GM19397 (cell line): ENCODE data around the gene PRKAG2.
"Not testable (repeated sequence)": the region's sequence is repeated elsewhere in the genome, so short reads cannot be mapped to it uniquely, and the experiment has no call there.

Source experiments
- ATAC-seq: cut with Tn5 transposase; IDR thresholded peaks from one replicate; pipeline ENCODE4 v1.9.1; 2021; ENCODE audit warnings: mild to moderate bottlenecking, moderate library complexity; ENCODE audit not compliant: unreplicated experiment

Gene PRKAG2

DNA sequence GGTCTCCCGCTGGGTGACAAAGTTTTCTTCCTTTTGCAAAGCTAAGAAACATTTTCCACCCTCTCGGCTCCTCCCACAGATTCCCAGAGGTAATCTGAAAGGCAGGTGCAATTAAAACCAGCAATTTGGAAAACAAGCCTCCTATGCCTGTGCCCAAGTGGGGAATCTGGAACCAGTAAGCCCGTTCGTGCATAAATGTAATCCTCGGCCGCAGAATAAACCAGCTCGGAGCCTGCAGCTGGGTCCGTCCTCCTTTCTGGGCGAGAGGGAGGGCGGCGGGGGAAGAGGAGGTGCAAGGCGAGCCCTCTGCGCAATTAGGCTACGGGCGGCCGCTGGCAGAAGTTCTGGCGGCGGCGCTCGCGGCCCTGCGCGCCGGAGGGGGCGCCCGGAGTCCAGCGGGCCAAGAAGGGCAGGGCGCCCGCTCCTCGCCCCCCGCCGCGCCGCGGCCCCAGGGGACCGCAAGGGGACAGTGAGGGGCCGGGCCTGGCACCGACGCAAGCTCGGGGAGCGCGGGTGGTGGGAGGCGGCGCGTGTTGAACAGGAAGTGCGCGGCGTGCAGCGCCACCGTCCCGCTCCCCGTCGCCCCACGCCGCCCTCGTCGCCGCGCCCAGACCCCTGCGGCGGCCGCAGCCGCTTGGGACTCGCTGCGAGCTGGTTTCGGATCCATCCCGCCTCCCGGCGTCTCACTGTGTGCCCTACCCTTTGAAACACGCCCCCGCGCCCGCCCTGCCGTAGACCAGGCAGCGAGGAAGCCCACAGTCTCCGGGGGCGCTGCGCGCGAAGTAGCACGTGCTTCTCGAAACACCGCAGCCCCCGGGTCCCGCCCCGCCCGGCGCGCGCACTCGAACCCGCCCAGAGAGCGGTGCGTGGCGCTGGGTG, at the start of gene PRKAG2:
Gene PRKAG2 (minus strand): TSS at position 217 of the 879 bp plus-strand sequence. CDS start 495 bp downstream, outside the sequence.
- peak; percentile 73 for ATAC-seq

DNA sequence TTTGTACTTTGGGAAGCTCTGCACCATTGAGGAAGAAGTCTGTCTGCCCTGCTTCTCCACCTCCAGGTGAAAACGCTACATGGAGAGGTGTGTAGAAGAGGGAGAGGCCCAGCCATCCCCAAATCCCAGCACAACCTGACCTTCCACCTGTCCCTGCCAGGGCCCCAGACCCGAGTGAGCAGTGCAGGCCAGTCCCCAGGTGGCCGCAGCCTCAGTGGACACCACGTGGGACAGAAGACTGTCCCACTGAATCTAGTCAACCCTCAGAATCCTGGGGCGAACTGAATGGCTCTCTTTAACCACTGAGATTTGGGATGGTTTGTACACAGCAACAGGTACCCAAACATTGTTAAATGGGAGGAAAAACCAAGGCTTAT, 49.4 kb upstream of the PRKAG2 start:
- ATAC-seq: no peak

DNA sequence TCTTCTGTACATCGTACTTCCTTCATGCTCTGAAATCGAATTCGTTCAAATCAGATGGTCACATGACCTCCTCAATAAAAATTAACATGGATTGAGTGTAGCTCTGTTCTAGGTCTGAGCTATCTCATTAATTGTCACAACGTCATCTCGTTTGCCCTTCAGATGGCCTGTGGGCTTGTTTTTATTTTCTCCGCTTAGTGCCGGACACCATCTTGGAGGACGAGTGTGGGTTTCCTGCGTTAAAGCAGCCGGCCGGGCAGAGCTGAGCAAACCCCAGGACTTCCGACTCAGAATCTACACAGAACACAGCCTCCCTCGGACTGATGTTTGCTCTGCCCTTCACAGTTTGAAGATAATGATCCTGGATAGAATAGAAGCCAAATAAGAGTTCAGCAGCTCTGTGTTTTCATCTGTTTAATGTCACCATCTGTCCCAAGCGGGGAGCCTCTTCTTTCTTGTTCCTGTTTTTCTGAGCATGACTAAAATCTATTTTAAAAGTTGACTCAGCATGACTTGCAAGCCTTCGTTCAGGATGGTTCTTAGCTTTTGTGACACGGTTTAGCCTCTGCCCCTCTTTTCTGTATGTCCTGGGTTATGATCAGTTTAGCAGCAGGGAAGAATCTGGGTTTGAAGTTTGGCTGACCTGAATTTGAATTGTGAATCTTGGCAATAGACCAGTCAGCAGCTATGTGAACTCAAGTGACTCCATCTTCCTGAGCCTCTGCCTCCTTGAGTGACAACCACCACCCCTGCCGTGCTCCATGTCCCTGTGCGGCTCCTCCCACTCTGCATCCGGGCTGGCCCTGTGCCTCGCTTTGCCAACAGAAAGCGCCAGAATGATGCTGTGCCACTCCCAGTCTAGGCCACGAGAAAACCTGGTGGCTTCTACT, 48.8 kb upstream of the PRKAG2 start:
- no peak for ATAC-seq

DNA sequence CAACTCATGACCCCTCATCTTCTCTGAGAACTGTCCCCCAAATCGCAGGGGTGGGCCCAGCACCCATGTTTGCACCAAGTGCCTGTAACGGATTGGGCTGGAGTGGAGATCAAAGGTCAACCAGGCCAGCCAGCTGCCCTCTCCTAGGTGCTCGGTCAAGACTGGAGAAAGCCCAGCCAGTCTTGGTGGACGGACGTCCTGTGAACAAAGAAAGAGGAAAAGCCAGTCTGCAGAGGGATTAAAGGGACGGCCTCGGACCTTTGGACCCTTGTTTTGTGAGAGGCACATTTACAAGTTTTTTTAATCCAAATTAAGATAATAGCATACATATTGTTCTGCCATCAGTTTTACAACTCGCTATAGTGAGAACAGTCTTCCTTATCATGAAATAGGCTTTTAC, 47.6 kb upstream of the PRKAG2 start:
- ATAC-seq: no peak

DNA sequence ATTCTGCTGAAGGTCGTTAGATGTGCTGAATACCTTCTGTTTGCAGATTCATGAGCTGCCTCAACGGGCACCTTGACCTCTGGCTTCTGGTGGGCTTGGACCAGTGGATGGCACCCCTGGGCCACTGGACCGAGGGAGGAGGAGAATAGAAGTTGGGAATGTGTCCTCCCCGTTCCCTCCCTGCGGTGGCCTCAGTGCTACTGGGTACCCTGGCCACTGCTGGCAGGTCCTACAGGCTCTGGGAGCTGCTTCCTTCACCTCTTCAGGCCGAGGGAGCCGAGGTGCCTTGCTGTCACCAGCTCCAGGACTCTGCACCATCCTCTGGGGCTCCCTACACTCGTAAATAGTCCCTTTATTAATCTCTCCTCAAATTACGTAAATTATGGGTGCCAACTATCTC, 47.1 kb upstream of the PRKAG2 start:
- no peak for ATAC-seq

DNA sequence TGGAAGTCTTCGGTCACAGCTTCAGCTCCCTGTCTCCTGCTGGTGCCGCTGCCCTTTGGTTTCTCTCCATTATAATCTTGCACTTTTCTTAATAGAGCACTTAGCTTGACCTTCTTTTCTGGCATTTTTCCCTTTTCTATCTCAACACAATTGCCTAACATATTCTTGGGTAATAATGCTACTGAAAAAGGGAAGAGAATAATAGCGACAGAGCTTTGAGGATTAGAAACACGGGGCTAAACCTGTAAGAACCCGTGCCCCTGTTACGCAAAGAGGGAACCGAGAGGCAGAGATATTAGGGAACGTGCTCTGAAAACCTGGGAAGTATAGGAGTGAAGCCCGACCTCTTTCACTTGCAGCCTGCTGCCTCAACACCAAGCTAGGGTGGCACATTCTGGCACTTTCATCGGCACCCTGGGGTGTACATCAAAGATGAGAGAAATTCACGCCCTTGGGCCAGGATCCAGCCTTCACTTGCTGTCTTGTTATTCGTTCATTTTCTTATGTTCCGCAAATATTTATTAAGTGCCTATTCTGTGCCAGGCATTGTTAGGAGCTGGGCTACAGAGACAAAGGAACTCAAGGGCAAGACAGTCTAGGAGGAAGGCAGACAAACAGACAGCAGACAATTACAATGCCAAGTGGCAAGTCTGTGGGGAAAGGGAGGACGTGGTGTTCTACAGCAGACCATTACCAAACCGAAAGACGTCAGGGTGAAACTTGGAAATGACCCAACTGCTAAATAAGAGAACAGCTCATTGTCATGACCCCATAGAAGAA, 46.4 kb upstream of the PRKAG2 start:
- ATAC-seq: no peak

DNA sequence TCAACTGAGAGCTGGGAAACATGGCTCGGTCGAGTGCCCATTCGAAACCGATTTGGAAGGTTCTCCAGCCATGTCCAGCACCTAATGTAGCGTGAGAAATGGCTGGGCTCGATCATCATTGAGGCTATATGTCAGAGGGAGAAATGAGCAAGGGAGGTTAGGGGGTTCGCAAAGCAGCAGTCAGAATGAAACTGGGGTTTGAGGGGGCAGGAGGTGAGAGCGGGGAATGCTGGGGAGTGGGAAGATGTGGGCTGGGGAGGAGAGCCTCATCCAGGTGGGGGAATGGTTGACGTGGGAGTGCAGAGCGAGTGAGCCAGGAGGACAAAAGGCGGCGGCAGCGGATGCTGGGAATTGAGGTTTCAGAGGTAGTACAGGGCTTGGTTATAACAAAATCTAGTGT, 44.5 kb upstream of the PRKAG2 start:
- no peak for ATAC-seq

DNA sequence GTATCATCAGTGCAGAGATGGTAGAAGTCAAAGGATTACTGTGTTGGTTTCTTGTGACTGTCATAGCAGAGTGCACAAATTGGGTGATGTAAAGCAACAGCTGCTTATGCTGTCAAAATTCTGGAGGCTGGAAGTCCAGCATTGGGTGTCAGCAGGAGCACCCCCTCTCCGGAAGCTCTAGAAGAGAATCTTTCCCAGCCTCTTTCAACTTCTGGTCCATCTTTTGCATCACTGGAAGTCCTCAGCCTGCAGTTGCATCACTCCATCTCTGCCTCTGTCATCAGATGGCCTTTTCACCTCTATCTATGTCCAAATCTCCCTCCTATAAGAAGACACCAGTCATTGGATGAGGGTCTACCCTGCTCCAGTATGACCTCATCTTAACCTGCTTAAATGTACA, 43.6 kb upstream of the PRKAG2 start:
- ATAC-seq: no peak

DNA sequence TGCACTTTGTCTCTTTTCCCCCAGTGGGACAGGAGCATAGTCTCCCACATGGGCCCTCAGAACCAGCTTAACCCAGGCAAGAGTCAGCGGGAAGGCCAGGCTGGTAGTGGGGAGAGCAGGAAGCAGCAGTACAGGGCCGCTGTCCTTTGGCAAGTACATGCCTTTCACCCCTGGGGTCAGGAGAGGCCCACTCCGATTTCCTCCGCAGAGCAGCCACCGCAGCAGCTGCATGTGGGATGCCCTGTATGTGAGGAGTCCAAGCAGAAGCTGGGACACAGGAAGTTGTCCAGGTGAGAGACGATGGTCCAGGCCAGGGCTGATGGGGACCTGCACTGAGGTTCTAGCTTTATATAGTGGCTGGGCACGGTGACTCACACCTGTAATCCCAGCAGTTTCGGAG, 42.7 kb upstream of the PRKAG2 start:
- no peak for ATAC-seq

DNA sequence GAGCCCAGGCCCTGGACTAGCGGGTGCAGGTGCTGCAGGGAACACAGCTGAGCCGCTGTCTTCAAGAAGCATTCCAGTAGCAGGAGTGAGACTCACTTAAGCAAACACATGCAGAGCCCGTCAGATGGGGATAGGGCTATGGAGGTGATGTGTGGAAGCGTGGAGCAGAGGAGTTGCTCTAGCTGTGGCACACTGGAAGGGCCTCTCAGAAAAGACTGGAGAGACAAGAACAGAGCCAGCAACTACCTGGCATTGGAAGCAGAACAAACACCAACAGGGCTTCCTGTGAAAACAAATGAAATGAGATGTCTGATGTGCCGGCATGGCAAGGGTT, 41.6 kb upstream of the PRKAG2 start:
- no peak for ATAC-seq

DNA sequence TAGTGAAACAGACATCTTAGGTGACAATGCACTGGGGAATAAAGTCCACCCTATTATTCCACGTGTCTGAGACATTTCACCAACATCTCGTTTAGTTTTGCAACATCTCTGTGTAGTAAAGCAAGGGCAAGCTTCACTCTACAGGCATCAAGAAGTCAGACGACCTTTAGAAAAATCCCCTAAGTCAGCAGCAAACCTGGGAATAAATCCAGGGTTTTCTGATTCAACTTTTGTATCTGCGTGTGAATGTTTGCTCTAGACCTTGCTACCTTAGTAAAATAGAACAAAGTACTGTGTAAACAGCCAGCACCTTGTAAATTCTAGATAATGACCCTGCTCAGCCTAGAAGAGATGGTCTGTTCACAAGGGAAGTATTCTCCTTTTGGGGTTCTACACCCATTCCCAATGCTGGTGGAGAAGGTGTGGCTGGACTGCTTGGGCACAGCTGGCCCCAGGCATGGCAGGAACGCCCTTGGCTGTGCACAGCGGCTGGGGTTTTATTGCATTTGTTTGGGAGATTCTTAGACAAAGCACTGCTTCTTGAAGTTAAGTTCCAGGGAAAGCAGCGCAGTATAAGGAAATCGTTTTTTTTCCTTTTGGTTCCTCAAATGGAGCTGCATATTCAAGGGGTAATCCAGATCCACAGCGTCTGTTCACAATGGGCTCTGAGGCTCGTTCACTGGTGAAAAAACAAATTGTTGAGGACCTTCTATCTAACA, 41.0 kb upstream of the PRKAG2 start:
- no peak for ATAC-seq

DNA sequence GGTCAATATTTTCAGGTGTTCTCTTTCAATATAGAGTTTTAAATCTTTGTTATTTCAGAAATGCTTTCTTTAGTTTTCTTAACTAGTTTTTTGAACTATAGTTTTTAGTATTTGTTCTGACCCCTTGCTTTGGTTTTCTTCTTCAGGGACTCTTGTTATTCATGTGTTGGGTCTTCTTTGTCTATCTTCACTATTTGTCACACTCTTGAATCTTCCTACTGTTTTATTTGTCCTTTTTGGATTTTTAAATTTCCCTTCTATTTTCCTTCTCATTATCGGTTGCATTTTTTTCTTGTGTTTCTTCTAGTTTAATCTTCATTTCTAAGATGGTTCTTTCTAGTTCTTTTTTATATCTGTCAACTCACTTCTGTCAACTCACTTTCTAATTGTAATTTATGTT, 37.1 kb upstream of the PRKAG2 start:
- ATAC-seq: no peak

DNA sequence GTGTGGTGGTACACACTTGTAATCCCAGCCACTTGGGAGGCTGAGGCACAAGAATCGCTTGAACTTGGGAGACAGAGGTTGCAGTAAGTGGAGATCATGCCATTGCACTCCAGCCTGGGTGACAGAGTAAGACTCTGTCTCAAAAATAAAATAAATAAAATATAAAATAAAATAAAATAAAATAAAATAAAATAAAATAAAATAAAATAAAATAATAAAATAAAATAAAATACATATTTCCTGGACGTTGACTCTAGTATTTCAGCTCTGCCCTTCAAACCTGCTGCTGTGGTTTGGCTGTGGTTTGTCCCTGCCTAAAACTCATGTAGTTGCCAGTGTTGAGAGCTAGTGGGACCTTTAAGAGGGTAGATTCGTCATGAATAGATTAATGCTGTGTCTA, 33.7 kb upstream of the PRKAG2 start:
- ATAC-seq: not testable (repeated sequence)

DNA sequence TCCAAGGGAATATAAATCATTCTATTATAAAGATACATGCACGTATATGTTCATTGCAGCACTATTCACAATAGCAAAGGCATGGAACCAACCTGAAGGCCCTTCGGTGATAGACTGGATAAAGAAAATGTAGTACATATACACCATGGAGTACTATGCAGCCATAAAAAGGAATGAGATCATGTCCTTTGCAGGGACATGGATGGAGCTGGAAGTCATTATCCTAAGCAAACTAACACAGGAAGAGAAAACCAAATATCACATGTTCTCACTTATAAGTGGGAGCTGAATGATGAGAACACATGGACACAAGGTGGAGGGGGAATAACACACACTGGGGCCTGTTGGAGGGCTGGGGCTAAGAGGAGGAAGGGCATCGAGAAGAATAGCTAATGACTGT, 30.2 kb upstream of the PRKAG2 start:
- ATAC-seq: not testable (repeated sequence)

DNA sequence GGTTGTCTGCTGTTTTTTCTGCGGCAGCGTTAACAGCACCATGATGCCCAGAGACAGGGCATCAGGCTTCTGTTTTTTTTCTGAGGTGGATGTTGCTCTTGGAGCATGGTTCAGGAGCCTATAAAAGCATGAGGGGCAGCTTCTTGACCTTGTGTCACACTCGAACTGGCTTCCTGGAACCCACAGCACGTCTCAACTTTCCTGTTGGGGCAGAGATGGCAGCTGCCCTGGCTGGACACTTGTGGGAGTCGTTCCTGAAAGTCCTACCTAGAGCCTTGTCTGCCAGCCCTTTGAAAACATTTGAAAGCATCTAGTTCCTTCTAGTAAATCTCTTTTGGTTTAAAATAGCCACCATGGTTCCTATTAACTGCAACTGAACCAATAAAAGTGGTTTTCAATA, 28.9 kb upstream of the PRKAG2 start:
- ATAC-seq: no peak

DNA sequence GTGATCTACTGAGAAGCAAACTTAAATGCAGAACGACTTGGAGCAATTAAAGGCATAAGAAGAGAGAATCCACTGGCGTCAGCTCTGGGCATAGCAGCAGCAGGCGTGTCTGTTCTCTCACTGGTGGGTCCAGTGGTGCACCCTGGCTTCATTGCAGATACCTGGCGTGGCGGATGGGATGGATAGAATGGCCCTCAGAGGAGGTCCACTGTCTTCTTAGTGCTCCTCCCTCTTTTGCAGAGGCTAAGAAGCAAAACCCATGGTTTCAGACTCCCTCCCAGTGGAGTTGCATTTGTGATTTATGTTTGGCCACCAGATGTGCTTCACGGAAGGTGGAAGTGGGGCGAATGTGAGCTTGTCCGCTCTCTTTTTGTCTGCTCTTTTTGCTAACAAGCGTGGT, 28.4 kb upstream of the PRKAG2 start:
- ATAC-seq: no peak

DNA sequence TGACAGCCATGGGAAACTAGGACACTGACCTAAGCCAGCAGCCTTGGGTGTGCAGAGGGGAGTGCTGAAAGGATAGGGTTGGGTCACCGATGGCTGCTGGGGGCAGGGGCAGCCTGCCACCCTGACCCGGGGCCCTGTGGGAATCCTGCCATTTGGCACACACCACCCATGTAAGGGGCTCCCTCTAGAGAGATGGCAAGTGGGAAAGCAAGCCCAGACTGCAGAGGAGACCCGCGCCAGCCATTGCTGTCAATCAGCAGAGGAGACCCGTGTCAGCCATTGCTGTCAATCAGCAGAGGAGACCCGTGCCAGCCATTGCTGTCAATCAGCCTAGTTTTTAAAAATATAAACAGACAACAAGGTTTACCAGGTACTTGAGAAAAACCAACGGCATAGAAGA, 27.4 kb upstream of the PRKAG2 start:
- ATAC-seq: no peak

DNA sequence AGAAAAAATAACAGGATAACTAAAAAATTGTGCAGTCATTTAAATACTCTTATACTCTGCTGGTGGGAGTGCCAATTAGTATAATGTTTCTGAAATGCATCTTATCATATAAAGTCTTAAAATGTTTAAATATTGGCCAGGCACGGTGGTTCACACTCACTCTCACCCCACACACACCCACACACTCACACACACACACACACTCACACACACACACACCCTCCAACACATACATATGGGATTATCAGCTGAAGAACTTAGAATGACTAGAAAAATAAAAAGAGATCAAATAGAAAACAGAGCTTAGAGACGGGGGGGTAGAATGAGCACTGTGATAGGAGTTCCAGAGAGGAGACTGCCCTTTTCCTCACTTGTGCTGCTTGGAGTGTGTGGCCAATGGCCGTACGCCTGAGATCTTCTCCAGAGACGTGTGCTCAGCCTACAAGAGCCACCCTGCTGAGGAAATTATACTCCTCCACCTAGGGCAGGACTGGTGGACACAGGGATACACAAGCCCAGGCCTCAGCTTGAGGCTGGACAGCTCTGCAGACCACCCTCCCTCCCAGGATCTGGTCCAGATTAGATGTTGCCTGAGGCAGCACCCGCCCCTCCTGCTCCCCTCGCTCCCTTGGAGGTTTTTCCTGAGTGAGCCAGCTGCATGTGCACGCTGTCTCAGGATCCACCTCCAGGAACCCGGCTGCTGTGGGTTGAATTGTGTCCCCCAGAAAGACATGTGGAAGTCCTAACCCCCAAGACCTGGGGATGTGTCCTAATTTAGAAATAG, 26.5 kb upstream of the PRKAG2 start:
- ATAC-seq: no peak

DNA sequence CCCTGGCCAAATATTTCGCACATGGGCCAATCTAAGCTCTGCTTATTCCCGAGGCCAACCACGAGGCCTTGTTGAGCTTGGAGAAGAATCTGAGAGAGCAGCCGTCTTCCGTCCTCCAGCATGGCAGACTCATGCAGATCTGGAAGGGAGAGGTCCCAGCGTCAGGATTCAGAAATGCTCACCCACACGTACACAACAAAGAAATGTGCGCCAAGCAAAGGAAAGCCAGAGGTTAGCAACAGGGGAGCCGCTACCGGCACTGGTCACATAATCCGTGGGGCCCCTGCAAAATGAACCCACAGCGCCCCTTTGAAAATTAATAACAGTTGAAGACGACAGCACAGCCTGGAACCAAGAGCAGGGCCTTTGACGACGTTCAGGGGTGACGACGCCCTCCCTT, 25.4 kb upstream of the PRKAG2 start:
- no peak for ATAC-seq

DNA sequence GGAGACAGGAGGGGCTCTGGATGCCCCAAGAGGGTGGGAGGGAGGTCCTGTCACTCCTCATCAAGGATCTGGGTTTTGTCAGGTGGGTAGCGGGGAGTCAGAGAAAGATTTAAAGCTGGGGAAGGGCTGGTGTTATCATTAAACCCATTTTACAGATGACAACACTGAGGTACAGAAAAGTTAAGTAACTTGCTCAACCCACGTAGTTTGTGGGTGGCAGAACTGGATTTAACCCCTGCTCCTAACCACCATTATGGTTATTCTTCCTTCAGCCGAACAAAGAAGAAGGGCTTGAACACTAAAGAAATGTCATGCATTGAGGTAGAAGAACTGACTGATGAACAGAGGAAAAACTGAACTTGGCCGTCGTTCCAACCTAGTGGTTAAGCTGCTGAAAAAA, 24.9 kb upstream of the PRKAG2 start:
- no peak for ATAC-seq
